NCI-H2081 (cell line): ENCODE measurements around the gene APOL3.
"Not testable (repeated sequence)": the region's sequence is repeated elsewhere in the genome, so short reads cannot be mapped to it uniquely, and the experiment has no call there.

Experiments used
- DNase-seq, 2 experiments: peaks; one replicate each; lab custom pipeline; 2025; lab: John Stamatoyannopoulos, UW

The APOL3 gene

GRCh38 chr22:36160499-36160942, at the start of gene APOL3:
Gene APOL3 (minus strand): TSS chr22:36160755. CDS start chr22:36149055, 11,700 bp downstream.
- no peak for DNase-seq

GRCh38 chr22:36210224-36210623, 49.7 kb upstream of the APOL3 start:
- no peak for DNase-seq

- not testable (repeated sequence) for DNase-seq
Observed at GRCh38 chr22:36209488-36209908, 48.9 kb upstream of the APOL3 start.

- DNase-seq = no peak
Observed at GRCh38 chr22:36208914-36209313, 48.4 kb upstream of the APOL3 start.

- DNase-seq = no peak
Observed at GRCh38 chr22:36208162-36208765, 47.7 kb upstream of the APOL3 start.

GRCh38 chr22:36206255-36206654, 45.7 kb upstream of the APOL3 start:
- no peak for DNase-seq

- not testable (repeated sequence) for DNase-seq
Observed at GRCh38 chr22:36205573-36205972, 45.0 kb upstream of the APOL3 start.

GRCh38 chr22:36204632-36205015, 44.1 kb upstream of the APOL3 start:
- DNase-seq = no peak

GRCh38 chr22:36204001-36204631, 43.6 kb upstream of the APOL3 start:
- DNase-seq = no peak

GRCh38 chr22:36203441-36203840, 42.9 kb upstream of the APOL3 start:
- DNase-seq = not testable (repeated sequence)

- DNase-seq = peak in 1 of 2 experiments; percentile 41
Observed at GRCh38 chr22:36202906-36203305, 42.4 kb upstream of the APOL3 start.

- DNase-seq = peak in 1 of 2 experiments; percentile 13
Observed at GRCh38 chr22:36201630-36202319, 41.2 kb upstream of the APOL3 start, which contains the start of gene APOL4. Gene APOL4 (minus strand): TSS chr22:36201809. CDS start chr22:36201734, 75 bp downstream.

- DNase-seq = not testable (repeated sequence)
Observed at GRCh38 chr22:36201025-36201424, 40.5 kb upstream of the APOL3 start.

GRCh38 chr22:36199001-36199551, 38.5 kb upstream of the APOL3 start:
- DNase-seq = no peak

GRCh38 chr22:36198536-36198935, 38.0 kb upstream of the APOL3 start:
- no peak for DNase-seq

GRCh38 chr22:36197514-36198146, 37.1 kb upstream of the APOL3 start:
- no peak for DNase-seq

GRCh38 chr22:36197065-36197440, 36.5 kb upstream of the APOL3 start:
- DNase-seq = no peak

GRCh38 chr22:36196254-36197064, 35.9 kb upstream of the APOL3 start:
- DNase-seq = no peak

- peak in 1 of 2 experiments; percentile 52 for DNase-seq
Observed at GRCh38 chr22:36194971-36195370, 34.4 kb upstream of the APOL3 start.

GRCh38 chr22:36194385-36194784, 33.8 kb upstream of the APOL3 start:
- DNase-seq = no peak

GRCh38 chr22:36193577-36193976, 33.0 kb upstream of the APOL3 start:
- no peak for DNase-seq
